GM21390 (cell line): ENCODE measurements around the gene PGR.
"Not testable (repeated sequence)": the region's sequence is repeated elsewhere in the genome, so short reads cannot be mapped to it uniquely, and the experiment has no call there.

Experiments used
- ATAC-seq: cut with Tn5 transposase; IDR thresholded peaks from one replicate; pipeline ENCODE4 v1.9.1; 2021; ENCODE audit not compliant: unreplicated experiment

Gene PGR

GRCh38 chr11:101013702-101014101, 115.9 kb downstream of the PGR start:
- ATAC-seq, result not testable (repeated sequence)

- ATAC-seq, result no peak
Observed at GRCh38 chr11:101011881-101012280, 117.7 kb downstream of the PGR start.

- ATAC-seq, result no peak
Observed at GRCh38 chr11:101010899-101011298, 118.7 kb downstream of the PGR start.

GRCh38 chr11:101009690-101010055, 119.9 kb downstream of the PGR start:
- ATAC-seq, result no peak

- ATAC-seq, result no peak
Observed at GRCh38 chr11:101008961-101009689, 120.5 kb downstream of the PGR start.

- peak; percentile 65 for ATAC-seq
Observed at GRCh38 chr11:101003468-101003867, 126.1 kb downstream of the PGR start.

- ATAC-seq, result no peak
Observed at GRCh38 chr11:100999756-101000155, 129.9 kb downstream of the PGR start.

GRCh38 chr11:100994966-100995365, 134.6 kb downstream of the PGR start:
- ATAC-seq, result no peak

- no peak for ATAC-seq
Observed at GRCh38 chr11:100991541-100991940, 138.1 kb downstream of the PGR start.

GRCh38 chr11:100990931-100991330, 138.7 kb downstream of the PGR start:
- no peak for ATAC-seq

- ATAC-seq, result peak; percentile 85
Observed at GRCh38 chr11:100984668-100985067, 144.9 kb downstream of the PGR start.

GRCh38 chr11:100981196-100981824, 148.3 kb downstream of the PGR start:
- ATAC-seq, result no peak

GRCh38 chr11:100980156-100980555, 149.5 kb downstream of the PGR start:
- no peak for ATAC-seq
